Measurements from ENCODE around the gene FIGLA. TPM values are rescaled to one million over a fixed set of nuclear protein-coding genes. Genes with fewer than 3 reads are reported as not detected.

Gene FIGLA
- total and polyA plus RNA-seq, 2 experiments from 2014 or later: not detected

GRCh38 chr2:70775141-70775540, 15.3 kb downstream of the FIGLA start:
- H3K27me3 Mint-ChIP-seq (ENCODE audit: insufficient read depth, low read depth, poor library complexity): peaks cover 5% of the 10 kb centered on the region
- no peaks in the 10 kb centered on the region for H3K9me3 Mint-ChIP-seq
- Histone ChIP-seq H3K4me2 (no peak overlapping the region), H3K36me3 (ENCODE audit: insufficient read depth) (no peaks in the 10 kb centered on the region), H3F3A (replicated peaks; ENCODE audit: low read depth) (no peaks in the 10 kb centered on the region), H3K27ac (ENCODE audit: low read depth) (no peak overlapping the region), H3K9me2 (ENCODE audit: insufficient read depth) (peaks cover 20% of the 10 kb centered on the region; the same call in 1 of the 2 replicates), H3K27me3 (ENCODE audit: insufficient read depth) (peaks cover 6% of the 10 kb centered on the region; the same call in 1 of the 2 replicates), H3K79me2 (replicated peaks; ENCODE audit: insufficient read depth) (no peaks in the 10 kb centered on the region), H4K20me1 (replicated peaks; ENCODE audit: insufficient read depth) (no peaks in the 10 kb centered on the region), H3K4me1 (ENCODE audit: insufficient read depth) (no peaks in the 10 kb centered on the region; the same call in 1 of the 2 replicates), H3K4me3 (no peak overlapping the region), H2AFZ (no peak overlapping the region)
- DNase-seq (ENCODE audit: low spot score): no peak
- H3K27ac Mint-ChIP-seq: no peak overlapping the region
- peaks cover 5% of the 10 kb centered on the region; the same call in 1 of the 3 replicates for H3K4me1 Mint-ChIP-seq
- H3K36me3 Mint-ChIP-seq (ENCODE audit: low read depth): no peaks in the 10 kb centered on the region
- TF ChIP-seq CTCF (conservative IDR thresholded peaks at IDR 0.05; ENCODE audit: low read depth in 2 of 2) (no peak), ZNF114 (CRISPR knock-in tag; IDR thresholded peaks at IDR 0.05) (no peak), ZNF331 (CRISPR knock-in tag; IDR thresholded peaks at IDR 0.05; ENCODE audit: low read depth) (no peak), ETS1 (IDR thresholded peaks at IDR 0.05) (no peak), REST (IDR thresholded peaks at IDR 0.05; ENCODE audit: unreplicated experiment) (no peak), ZNF462 (CRISPR knock-in tag; IDR thresholded peaks at IDR 0.05) (no peak), NANOG (IDR thresholded peaks at IDR 0.05; ENCODE audit: borderline replicate concordance) (no peak)
- no peak overlapping the region for H3K4me3 Mint-ChIP-seq
- ATAC-seq: no peak

Measured in GM23338 (cell line).